Glutamatergic neuron (in vitro differentiated cells): Measurements from ENCODE around the gene EBP. TPM values are rescaled to one million over a fixed set of nuclear protein-coding genes. Genes with fewer than 3 reads are reported as not detected.

ENCODE experiments used
- DNase-seq: peaks from one replicate; pipeline ENCODE4 v3.0.0; 2022
- H3K27ac Mint-ChIP-seq: one replicate; pipeline ENCODE4 v1.8.0; 2020; ENCODE audit warnings: mild to moderate bottlenecking, mixed read lengths, inconsistent platforms; ENCODE audit not compliant: unreplicated experiment
- H3K27me3 Mint-ChIP-seq: one replicate; pipeline ENCODE4 v1.8.0; 2020; ENCODE audit warnings: mild to moderate bottlenecking, moderate library complexity, mixed read lengths, inconsistent platforms; ENCODE audit not compliant: unreplicated experiment
- H3K36me3 Mint-ChIP-seq: one replicate; pipeline ENCODE4 v1.8.0; 2020; ENCODE audit warnings: mild to moderate bottlenecking, mixed read lengths, inconsistent platforms; ENCODE audit not compliant: unreplicated experiment
- H3K4me1 Mint-ChIP-seq: one replicate; pipeline ENCODE4 v1.8.0; 2020; ENCODE audit warnings: mild to moderate bottlenecking, low read depth, mixed read lengths, inconsistent platforms; ENCODE audit not compliant: unreplicated experiment
- H3K4me3 Mint-ChIP-seq: one replicate; pipeline ENCODE4 v1.8.0; 2020; ENCODE audit warnings: mild to moderate bottlenecking, mixed read lengths, inconsistent platforms; ENCODE audit not compliant: unreplicated experiment
- H3K9me3 Mint-ChIP-seq: one replicate; pipeline ENCODE4 v1.8.0; 2020; ENCODE audit warnings: mild to moderate bottlenecking, moderate library complexity, mixed read lengths, inconsistent platforms; ENCODE audit not compliant: unreplicated experiment
- CTCF ChIP-seq: fragments of 200-600 bp; sonication (generic); IDR thresholded peaks from one replicate; pipeline ENCODE4 v1.5.0; 2021; ENCODE audit not compliant: partially characterized antibody, unreplicated experiment
- total RNA-seq: library from RNA; stranded (reverse); fragmentation: NEBNext Ultra II Directional; extraction: Animal tissue kit (Norgen Biotek cat#: 25700); gene quantifications from one replicate; pipeline ENCODE4 v1.2.1, GENCODE V29; 2021; ENCODE audit not compliant: unreplicated experiment

EBP gene
- total RNA-seq, 1 donor from 2014 or later: 132 TPM

GRCh38 chrX:48487362-48487798, 34.2 kb upstream of the EBP start:
- DNase-seq: no peak
- Mint-ChIP-seq H3K9me3 (no peaks in the 10 kb centered on the region), H3K4me1 (no peaks in the 10 kb centered on the region), H3K4me3 (no peak overlapping the region), H3K36me3 (no peaks in the 10 kb centered on the region), H3K27me3 (no peaks in the 10 kb centered on the region), H3K27ac (no peak overlapping the region)
- no peak for TF ChIP-seq CTCF

GRCh38 chrX:48488034-48488433, 33.6 kb upstream of the EBP start:
- TF ChIP-seq CTCF: no peak
- Mint-ChIP-seq H3K27me3 (no peaks in the 10 kb centered on the region), H3K4me3 (no peak overlapping the region), H3K9me3 (no peaks in the 10 kb centered on the region), H3K36me3 (no peaks in the 10 kb centered on the region), H3K4me1 (no peaks in the 10 kb centered on the region), H3K27ac (no peak overlapping the region)
- DNase-seq: no peak

GRCh38 chrX:48489296-48489695, 32.3 kb upstream of the EBP start:
- no peak for DNase-seq
- Mint-ChIP-seq H3K27ac (no peak overlapping the region), H3K9me3 (no peaks in the 10 kb centered on the region), H3K36me3 (no peaks in the 10 kb centered on the region), H3K4me1 (no peaks in the 10 kb centered on the region), H3K27me3 (no peaks in the 10 kb centered on the region), H3K4me3 (no peak overlapping the region)
- TF ChIP-seq CTCF: no peak

GRCh38 chrX:48489892-48490291, 31.7 kb upstream of the EBP start:
- H3K4me3 Mint-ChIP-seq: no peak overlapping the region
- no peaks in the 10 kb centered on the region for H3K4me1 Mint-ChIP-seq
- no peak for DNase-seq
- H3K36me3 Mint-ChIP-seq: no peaks in the 10 kb centered on the region
- H3K27me3 Mint-ChIP-seq: no peaks in the 10 kb centered on the region
- no peak overlapping the region for H3K27ac Mint-ChIP-seq
- TF ChIP-seq CTCF: no peak
- H3K9me3 Mint-ChIP-seq: no peaks in the 10 kb centered on the region

- TF ChIP-seq CTCF: no peak
- Mint-ChIP-seq H3K36me3 (no peaks in the 10 kb centered on the region), H3K4me1 (no peaks in the 10 kb centered on the region), H3K27ac (no peak overlapping the region), H3K9me3 (no peaks in the 10 kb centered on the region), H3K4me3 (no peak overlapping the region), H3K27me3 (no peaks in the 10 kb centered on the region)
- DNase-seq: no peak
Observed at GRCh38 chrX:48490661-48491060, 30.9 kb upstream of the EBP start.
